Measurements from ENCODE around the gene ARX.

ARX gene

GRCh38 chrX:25012793-25013631, 2.8 kb downstream of the ARX start:
- no peak overlapping the region for H3K23ac ChIP-seq (ENCODE audit: low read length in 2 of 2)
- H2BK120ac ChIP-seq (ENCODE audit: low read depth, low read length) = no peak overlapping the region
- no peak overlapping the region for H4K91ac ChIP-seq (ENCODE audit: low read length)
- H3K9ac ChIP-seq (ENCODE audit: low read length) = no peak overlapping the region
- H2BK5ac ChIP-seq (ENCODE audit: low read depth, low read length, poor library complexity, severe bottlenecking) = no peak overlapping the region
- peaks cover 89 to 92% of the 10 kb centered on the region in 2 experiments for H3K27me3 ChIP-seq (ENCODE audit: control insufficient read depth in 1 of 2, insufficient read depth in 1 of 2, low read length in 2 of 2)
- H3K4me1 ChIP-seq (ENCODE audit: control insufficient read depth, insufficient read depth, low read depth, low read length) = peaks cover 16% of the 10 kb centered on the region
- no peak overlapping the region for H2BK12ac ChIP-seq (ENCODE audit: low read length in 2 of 2)
- no peak overlapping the region for H2BK15ac ChIP-seq (ENCODE audit: low read depth, poor library complexity, severe bottlenecking)
- no peak overlapping the region for H4K8ac ChIP-seq (ENCODE audit: low read length)
- no peak overlapping the region for H3K27ac ChIP-seq (ENCODE audit: low read length, poor library complexity, severe bottlenecking)
- H3K79me1 ChIP-seq (replicated peaks; ENCODE audit: low read length, poor library complexity, severe bottlenecking) = no peaks in the 10 kb centered on the region
- H3K4ac ChIP-seq (ENCODE audit: low read depth in 1 of 2, low read length in 2 of 2) = no peak overlapping the region
- no peak overlapping the region for H3K14ac ChIP-seq (ENCODE audit: low read length in 2 of 2)
- no peaks in the 10 kb centered on the region for H3K36me3 ChIP-seq (ENCODE audit: control insufficient read depth in 1 of 2, insufficient read depth in 2 of 2, low read depth in 1 of 2, low read length in 2 of 2)
- no peak overlapping the region for H3K18ac ChIP-seq (ENCODE audit: low read depth in 1 of 2, low read length in 2 of 2)
- WGBS = 2% methylated on average over 47 of the region's 105 CpGs
- H2AK5ac ChIP-seq (ENCODE audit: low read length, severe bottlenecking) = no peak overlapping the region
- H3K4me2 ChIP-seq (ENCODE audit: low read length, poor library complexity, severe bottlenecking) = peak overlapping the region; percentile 50
- H3K9me3 ChIP-seq (ENCODE audit: control insufficient read depth, low read length) = peaks cover 4% of the 10 kb centered on the region
- H2AFZ ChIP-seq (ENCODE audit: low read depth, low read length) = no peak overlapping the region
- no peak overlapping the region for H3K4me3 ChIP-seq (ENCODE audit: insufficient read depth in 1 of 2, low read depth in 1 of 2, low read length in 2 of 2)
- DNase-seq = no peak

- H3K4ac ChIP-seq (ENCODE audit: low read depth in 1 of 2, low read length in 2 of 2) = no peak overlapping the region
- 0% methylated on average over 11 of the region's 19 CpGs for WGBS
- no peaks in the 10 kb centered on the region for H3K36me3 ChIP-seq (ENCODE audit: control insufficient read depth in 1 of 2, insufficient read depth in 2 of 2, low read depth in 1 of 2, low read length in 2 of 2)
- H3K9me3 ChIP-seq (ENCODE audit: control insufficient read depth, low read length) = peaks cover 7% of the 10 kb centered on the region
- peaks cover 14% of the 10 kb centered on the region for H3K4me1 ChIP-seq (ENCODE audit: control insufficient read depth, insufficient read depth, low read depth, low read length)
- no peak overlapping the region for H2AK5ac ChIP-seq (ENCODE audit: low read length, severe bottlenecking)
- H3K9ac ChIP-seq (ENCODE audit: low read length) = no peak overlapping the region
- no peak overlapping the region for H3K4me3 ChIP-seq (ENCODE audit: insufficient read depth in 1 of 2, low read depth in 1 of 2, low read length in 2 of 2)
- no peak for DNase-seq
- no peak overlapping the region for H3K18ac ChIP-seq (ENCODE audit: low read depth in 1 of 2, low read length in 2 of 2)
- no peak overlapping the region for H3K14ac ChIP-seq (ENCODE audit: low read length in 2 of 2)
- no peak overlapping the region for H2BK5ac ChIP-seq (ENCODE audit: low read depth, low read length, poor library complexity, severe bottlenecking)
- no peak overlapping the region for H4K91ac ChIP-seq (ENCODE audit: low read length)
- H3K27me3 ChIP-seq (ENCODE audit: control insufficient read depth in 1 of 2, insufficient read depth in 1 of 2, low read length in 2 of 2) = peaks cover 89 to 92% of the 10 kb centered on the region in 2 experiments
- no peak overlapping the region for H2BK120ac ChIP-seq (ENCODE audit: low read depth, low read length)
- H2AFZ ChIP-seq (ENCODE audit: low read depth, low read length) = no peak overlapping the region
- H3K4me2 ChIP-seq (ENCODE audit: low read length, poor library complexity, severe bottlenecking) = no peak overlapping the region
- no peak overlapping the region for H2BK12ac ChIP-seq (ENCODE audit: low read length in 2 of 2)
- no peaks in the 10 kb centered on the region for H3K79me1 ChIP-seq (replicated peaks; ENCODE audit: low read length, poor library complexity, severe bottlenecking)
- H3K27ac ChIP-seq (ENCODE audit: low read length, poor library complexity, severe bottlenecking) = no peak overlapping the region
- H3K23ac ChIP-seq (ENCODE audit: low read length in 2 of 2) = no peak overlapping the region
- no peak overlapping the region for H2BK15ac ChIP-seq (ENCODE audit: low read depth, poor library complexity, severe bottlenecking)
- H4K8ac ChIP-seq (ENCODE audit: low read length) = no peak overlapping the region
Observed at GRCh38 chrX:25012433-25012735, 3.4 kb downstream of the ARX start.

GRCh38 chrX:25011589-25012432, 4.0 kb downstream of the ARX start:
- no peak overlapping the region for H2BK15ac ChIP-seq (ENCODE audit: low read depth, poor library complexity, severe bottlenecking)
- H3K4me1 ChIP-seq (ENCODE audit: control insufficient read depth, insufficient read depth, low read depth, low read length) = peaks cover 20% of the 10 kb centered on the region
- H3K36me3 ChIP-seq (ENCODE audit: control insufficient read depth in 1 of 2, insufficient read depth in 2 of 2, low read depth in 1 of 2, low read length in 2 of 2) = no peaks in the 10 kb centered on the region
- H4K8ac ChIP-seq (ENCODE audit: low read length) = no peak overlapping the region
- H4K91ac ChIP-seq (ENCODE audit: low read length) = no peak overlapping the region
- no peak overlapping the region for H3K4me2 ChIP-seq (ENCODE audit: low read length, poor library complexity, severe bottlenecking)
- H2BK5ac ChIP-seq (ENCODE audit: low read depth, low read length, poor library complexity, severe bottlenecking) = no peak overlapping the region
- WGBS = 2% methylated on average over 10 of the region's 32 CpGs
- no peak overlapping the region for H2AFZ ChIP-seq (ENCODE audit: low read depth, low read length)
- no peak overlapping the region for H3K23ac ChIP-seq (ENCODE audit: low read length in 2 of 2)
- no peak overlapping the region for H3K4me3 ChIP-seq (ENCODE audit: insufficient read depth in 1 of 2, low read depth in 1 of 2, low read length in 2 of 2)
- H2AK5ac ChIP-seq (ENCODE audit: low read length, severe bottlenecking) = no peak overlapping the region
- H3K4ac ChIP-seq (ENCODE audit: low read depth in 1 of 2, low read length in 2 of 2) = no peak overlapping the region
- H3K27ac ChIP-seq (ENCODE audit: low read length, poor library complexity, severe bottlenecking) = no peak overlapping the region
- no peak overlapping the region for H2BK120ac ChIP-seq (ENCODE audit: low read depth, low read length)
- no peak overlapping the region for H3K14ac ChIP-seq (ENCODE audit: low read length in 2 of 2)
- no peak overlapping the region for H2BK12ac ChIP-seq (ENCODE audit: low read length in 2 of 2)
- no peak overlapping the region for H3K18ac ChIP-seq (ENCODE audit: low read depth in 1 of 2, low read length in 2 of 2)
- DNase-seq = no peak
- peaks cover 87 to 91% of the 10 kb centered on the region in 2 experiments for H3K27me3 ChIP-seq (ENCODE audit: control insufficient read depth in 1 of 2, insufficient read depth in 1 of 2, low read length in 2 of 2)
- H3K79me1 ChIP-seq (replicated peaks; ENCODE audit: low read length, poor library complexity, severe bottlenecking) = no peaks in the 10 kb centered on the region
- H3K9me3 ChIP-seq (ENCODE audit: control insufficient read depth, low read length) = peaks cover 7% of the 10 kb centered on the region
- no peak overlapping the region for H3K9ac ChIP-seq (ENCODE audit: low read length)

Measured in mesenchymal stem cell (in vitro differentiated cells and primary cell).